Measurements from ENCODE around the gene COPE.

- TF ChIP-seq CTCF (IDR thresholded peaks at IDR 0.05) (no peak), POLR2A (IDR thresholded peaks at IDR 0.05) (no peak)
Observed at GRCh38 chr19:18865106-18865972, 53.8 kb downstream of the COPE start.
